ENCODE measurements around the gene CD52. TPM values are rescaled to one million over a fixed set of nuclear protein-coding genes. Genes with fewer than 3 reads are reported as not detected.

Gene CD52
- total RNA-seq, 1 donor, result not detected

DNA sequence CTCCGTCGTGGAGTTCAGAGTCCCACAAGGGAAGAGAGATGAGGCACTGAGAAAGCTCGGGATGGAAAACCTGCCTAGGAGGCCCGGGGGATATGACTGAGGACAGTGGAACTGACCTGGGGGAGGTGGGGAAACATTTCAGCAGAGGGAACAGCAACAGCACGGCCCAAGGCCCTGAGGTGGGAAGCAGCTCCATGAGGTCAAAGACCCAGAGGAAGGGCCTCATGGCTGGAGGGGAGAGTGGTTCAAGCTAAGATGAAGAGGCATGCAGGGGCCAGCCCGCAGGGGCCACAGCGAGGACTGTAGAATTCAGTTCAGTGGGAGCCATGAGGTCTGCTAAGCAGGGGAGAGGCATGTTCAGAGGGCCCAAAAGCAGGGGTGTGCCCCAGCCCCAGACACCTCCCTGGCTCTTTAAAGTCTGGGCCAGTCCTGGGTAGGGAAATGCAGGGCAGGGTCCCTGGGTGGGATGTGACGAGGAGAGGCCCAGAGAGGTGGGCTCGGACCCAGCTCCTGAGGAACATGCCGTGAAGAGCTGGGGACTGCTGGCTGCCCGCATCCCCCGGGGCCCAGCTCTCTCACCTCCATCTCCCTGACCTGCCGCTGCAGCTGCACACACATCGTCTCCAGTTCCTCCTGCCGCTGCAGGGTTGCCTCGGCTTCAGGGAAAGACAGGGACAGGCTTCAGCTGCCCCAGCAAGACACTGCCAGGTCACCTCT lies 21.3 kb upstream of the CD52 start:
- no peak overlapping the region for H3K4me3 ChIP-seq (ENCODE audit: low read depth, low read length)
- TF ChIP-seq, protein P1, sequence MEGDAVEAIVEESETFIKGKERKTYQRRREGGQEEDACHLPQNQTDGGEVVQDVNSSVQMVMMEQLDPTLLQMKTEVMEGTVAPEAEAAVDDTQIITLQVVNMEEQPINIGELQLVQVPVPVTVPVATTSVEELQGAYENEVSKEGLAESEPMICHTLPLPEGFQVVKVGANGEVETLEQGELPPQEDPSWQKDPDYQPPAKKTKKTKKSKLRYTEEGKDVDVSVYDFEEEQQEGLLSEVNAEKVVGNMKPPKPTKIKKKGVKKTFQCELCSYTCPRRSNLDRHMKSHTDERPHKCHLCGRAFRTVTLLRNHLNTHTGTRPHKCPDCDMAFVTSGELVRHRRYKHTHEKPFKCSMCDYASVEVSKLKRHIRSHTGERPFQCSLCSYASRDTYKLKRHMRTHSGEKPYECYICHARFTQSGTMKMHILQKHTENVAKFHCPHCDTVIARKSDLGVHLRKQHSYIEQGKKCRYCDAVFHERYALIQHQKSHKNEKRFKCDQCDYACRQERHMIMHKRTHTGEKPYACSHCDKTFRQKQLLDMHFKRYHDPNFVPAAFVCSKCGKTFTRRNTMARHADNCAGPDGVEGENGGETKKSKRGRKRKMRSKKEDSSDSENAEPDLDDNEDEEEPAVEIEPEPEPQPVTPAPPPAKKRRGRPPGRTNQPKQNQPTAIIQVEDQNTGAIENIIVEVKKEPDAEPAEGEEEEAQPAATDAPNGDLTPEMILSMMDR (IDR thresholded peaks at IDR 0.05; ENCODE audit: insufficient read depth, low read depth, low read length), result no peak
- DNase-seq (ENCODE audit: low read depth), result no peak

DNA sequence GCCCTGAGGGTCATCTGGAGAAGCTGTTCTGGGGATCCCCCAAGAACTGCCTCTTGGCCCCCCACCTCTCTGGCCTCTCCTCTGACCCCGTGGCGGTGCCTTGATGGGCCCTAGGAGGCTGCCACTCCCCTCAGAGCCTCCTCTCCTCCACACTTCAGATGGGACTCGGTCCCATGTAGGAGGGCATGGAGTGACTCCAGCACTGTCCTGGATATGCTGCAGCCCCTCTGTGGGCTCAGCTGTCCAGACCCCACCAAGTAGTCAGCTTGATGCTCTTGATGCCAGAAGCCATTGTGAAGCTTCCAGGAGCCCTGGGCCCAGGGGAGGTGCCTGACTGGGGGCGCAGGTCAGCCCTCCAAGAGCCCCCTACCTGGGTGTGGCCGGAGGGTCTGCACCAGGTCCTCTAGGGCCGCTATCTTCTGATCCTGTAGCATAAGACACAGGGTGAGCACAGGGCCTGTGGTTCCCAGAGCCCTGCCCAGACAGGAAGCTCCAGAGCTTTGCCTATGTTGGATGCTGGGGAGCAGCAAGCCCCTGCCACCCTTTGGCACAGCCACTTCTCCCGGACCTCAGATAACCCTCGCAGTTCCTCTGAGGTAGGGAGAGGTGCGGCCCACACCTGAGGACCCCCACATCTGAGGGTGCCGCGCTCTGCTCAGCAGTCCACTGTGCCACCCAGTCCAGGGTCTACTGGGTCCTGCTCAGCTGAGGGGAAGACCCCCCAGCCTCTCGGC lies 20.5 kb upstream of the CD52 start:
- DNase-seq (ENCODE audit: low read depth), result no peak
- H3K4me3 ChIP-seq (ENCODE audit: low read depth, low read length), result no peak overlapping the region
- TF ChIP-seq, protein P1 (IDR thresholded peaks at IDR 0.05; ENCODE audit: insufficient read depth, low read depth, low read length), result no peak

DNA sequence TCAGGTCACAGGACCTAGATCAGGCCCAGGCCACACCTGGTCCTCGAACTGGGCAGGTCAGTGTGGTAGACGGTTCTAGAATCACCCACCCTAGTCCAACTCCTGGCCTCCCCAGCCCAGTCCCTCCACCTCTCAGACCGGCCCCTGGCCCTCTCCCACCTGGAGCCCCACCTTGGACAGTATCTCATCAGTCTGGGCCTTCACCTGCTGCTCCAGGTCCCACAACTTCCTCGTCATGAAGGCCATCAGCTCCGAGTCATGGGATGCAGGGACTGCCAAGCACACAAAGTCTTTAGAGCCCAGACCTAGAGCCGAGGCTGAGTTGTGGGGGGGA lies 20.0 kb upstream of the CD52 start:
- TF ChIP-seq, protein P1 (IDR thresholded peaks at IDR 0.05; ENCODE audit: insufficient read depth, low read depth, low read length), result no peak
- no peak for DNase-seq (ENCODE audit: low read depth)
- no peak overlapping the region for H3K4me3 ChIP-seq (ENCODE audit: low read depth, low read length)

DNA sequence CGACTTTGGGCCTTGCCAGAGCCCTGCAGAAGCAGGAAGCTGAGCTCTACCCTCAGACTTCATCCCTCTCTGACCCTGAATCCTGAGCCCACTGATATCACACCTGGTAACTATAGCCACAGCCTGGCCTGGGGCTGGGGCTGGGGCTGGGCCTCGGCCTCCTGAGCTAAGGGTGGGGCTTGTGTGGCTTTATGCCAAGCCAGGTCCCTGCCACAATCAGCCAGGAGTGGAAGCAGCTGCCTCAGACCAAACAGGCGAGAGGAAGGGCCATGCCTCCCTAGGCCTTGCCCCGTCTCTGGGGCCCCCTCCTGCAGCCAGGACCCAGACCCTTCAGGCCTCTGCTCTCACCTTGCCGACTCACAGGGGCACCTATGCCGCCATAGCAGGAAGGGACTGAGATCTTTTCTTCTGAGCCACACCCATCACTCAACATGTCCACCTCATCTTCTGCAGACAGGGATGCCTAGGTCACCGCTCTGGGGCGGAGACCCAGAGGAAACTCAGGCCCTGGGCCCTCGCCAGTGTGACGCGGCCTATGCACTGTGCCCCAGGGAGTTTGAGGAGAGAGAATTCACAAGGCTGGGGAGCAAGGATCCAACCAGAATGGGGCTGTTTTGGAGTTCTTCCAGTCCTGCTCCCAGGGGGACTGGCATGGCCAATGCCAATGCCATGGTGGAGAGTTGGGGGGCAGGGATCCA lies 17.0 kb upstream of the CD52 start:
- DNase-seq (ENCODE audit: low read depth), result no peak
- H3K4me3 ChIP-seq (ENCODE audit: low read depth, low read length), result no peak overlapping the region
- TF ChIP-seq, protein P1 (IDR thresholded peaks at IDR 0.05; ENCODE audit: insufficient read depth, low read depth, low read length), result no peak

DNA sequence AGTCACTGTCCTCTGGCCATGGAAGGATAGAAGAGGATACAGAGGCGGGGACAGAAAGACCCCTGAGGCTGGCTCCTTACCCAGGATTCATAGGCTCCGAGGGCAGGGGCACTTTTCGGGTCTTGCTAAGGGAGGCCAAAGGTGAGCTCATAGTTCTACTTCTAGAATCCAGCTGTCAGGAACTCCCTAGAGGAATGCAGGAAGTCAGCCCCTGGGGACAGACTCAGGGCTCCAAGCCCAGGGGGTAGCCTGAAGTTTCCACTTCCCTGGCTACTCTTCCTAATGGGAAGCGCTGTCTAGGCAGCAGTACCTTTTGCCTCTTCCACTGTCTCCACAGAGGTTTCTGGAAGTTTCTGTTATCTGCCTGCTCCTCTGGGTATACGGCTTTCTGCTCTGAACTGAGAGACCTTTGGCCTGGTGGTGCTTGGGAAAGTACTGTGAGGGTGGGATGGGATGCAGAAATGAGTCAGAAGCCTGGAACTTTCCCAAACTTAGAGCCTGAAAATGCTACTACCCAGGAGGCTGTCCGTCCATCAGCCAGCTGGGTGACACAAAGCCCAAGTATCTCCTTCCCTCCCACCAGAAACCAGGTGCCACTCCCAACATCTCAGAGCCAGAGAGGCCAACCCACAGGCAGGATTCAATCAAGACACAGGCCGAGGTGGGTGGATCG lies 14.9 kb upstream of the CD52 start:
- TF ChIP-seq, protein P1 (IDR thresholded peaks at IDR 0.05; ENCODE audit: insufficient read depth, low read depth, low read length), result no peak
- no peak overlapping the region for H3K4me3 ChIP-seq (ENCODE audit: low read depth, low read length)
- DNase-seq (ENCODE audit: low read depth), result peak; percentile 82

DNA sequence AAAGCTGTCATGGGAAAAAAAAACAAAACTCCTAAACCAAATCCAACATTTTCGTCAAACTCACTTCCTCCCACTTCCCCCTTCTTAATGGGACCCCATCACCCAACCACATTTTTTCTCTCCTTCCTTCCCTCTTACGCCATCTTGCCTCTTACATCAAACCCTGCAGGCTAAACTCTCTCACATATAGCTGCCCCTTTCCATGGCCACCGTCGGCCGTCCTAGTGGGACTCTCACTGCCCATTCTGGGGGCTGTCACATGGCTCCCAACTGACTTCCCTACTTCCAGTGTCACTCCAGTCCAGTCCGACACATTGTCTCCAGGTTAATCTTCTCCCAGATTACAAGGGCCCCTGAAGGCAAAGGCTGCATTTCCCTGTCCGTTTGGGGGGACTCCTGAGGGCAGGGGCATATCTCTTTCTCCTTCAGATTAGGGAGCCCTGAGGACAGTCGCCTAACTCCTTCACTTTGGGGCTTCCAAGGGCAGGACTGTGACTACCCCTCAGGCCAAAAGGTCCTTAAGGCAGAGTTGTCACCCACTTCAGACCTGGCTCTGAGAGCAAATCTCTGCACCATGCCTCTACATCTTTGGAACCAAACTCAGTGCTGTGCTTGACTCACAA lies 12.0 kb upstream of the CD52 start:
- DNase-seq (ENCODE audit: low read depth), result no peak
- TF ChIP-seq, protein P1 (IDR thresholded peaks at IDR 0.05; ENCODE audit: insufficient read depth, low read depth, low read length), result no peak
- H3K4me3 ChIP-seq (ENCODE audit: low read depth, low read length), result peak overlapping the region; percentile 89
